NK-92 (cell line): ENCODE results near the gene EPC1.
"Not testable (repeated sequence)": the region's sequence is repeated elsewhere in the genome, so short reads cannot be mapped to it uniquely, and the experiment has no call there.

Experiments
- DNase-seq: peaks from one replicate; lab custom pipeline; 2025; ENCODE audit not compliant: unreplicated experiment; lab: John Stamatoyannopoulos, UW

Gene EPC1

GRCh38 chr10:32239769-32240168 is 107.2 kb downstream of the EPC1 start:
- DNase-seq = no peak

GRCh38 chr10:32237644-32238345 is 109.2 kb downstream of the EPC1 start:
- DNase-seq = no peak

DNA sequence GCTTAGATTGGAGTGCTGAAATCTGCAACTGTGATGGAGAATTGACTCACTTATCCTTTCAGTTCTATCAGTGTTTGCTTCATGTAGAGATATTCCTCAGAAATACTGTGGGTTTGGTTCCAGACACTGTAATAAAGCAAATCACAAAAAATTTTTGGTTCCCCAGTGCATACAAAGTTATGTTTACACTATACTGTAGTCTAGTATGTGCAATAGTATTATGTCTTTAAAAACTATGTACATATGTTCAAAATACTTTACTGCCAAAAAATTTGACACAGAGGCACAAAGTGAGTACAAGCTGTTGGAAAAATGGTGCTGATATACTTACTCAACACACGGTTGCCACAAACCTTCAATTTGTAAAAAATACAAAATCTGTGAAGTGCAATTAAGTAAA is 112.5 kb downstream of the EPC1 start:
- DNase-seq = no peak

GRCh38 chr10:32233375-32233774 is 113.6 kb downstream of the EPC1 start:
- not testable (repeated sequence) for DNase-seq

- DNase-seq = no peak
These were observed 114.6 kb downstream of the EPC1 start for GRCh38 chr10:32232378-32232777.

GRCh38 chr10:32229788-32230187 is 117.2 kb downstream of the EPC1 start:
- not testable (repeated sequence) for DNase-seq

DNA sequence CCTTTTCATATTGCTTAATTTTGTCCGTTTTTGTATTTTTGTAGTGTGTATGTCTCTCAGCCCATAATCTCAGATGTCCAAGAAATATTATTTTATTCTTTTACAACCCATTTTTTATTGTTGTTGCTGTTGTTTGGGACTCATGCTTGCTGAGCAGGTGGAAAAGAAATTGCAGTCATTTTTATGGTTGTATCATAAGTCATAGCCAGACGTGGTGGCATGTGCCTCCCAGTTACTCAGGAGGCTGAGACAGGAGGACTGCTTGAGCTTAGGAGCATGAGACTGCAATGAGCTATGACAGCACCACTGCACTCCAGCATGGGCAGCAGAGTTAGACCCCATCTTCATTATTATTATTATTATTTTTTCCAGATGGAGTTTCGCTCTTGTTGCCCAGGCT is 117.8 kb downstream of the EPC1 start:
- no peak for DNase-seq

GRCh38 chr10:32227802-32228201 is 119.2 kb downstream of the EPC1 start:
- no peak for DNase-seq

DNA sequence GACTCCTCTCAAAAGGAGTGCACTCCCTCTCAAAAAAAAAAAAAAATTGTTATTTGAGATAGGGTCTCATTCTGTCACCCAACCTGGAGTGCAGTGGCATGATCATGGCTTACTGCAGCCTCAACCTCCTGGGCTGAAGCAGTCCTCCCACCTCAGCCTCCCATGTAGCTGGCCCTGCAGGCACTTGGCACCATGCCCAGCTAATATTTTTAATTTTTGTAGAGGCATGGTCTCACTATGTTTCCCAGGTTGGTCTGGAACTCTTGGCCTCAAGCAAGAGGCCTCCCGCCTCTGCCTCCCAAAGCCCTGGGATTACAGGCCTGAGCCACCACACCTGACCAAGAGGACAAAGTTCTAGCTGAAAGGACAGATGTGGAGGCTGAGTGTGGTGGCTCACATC is 120.3 kb downstream of the EPC1 start:
- DNase-seq = no peak

DNA sequence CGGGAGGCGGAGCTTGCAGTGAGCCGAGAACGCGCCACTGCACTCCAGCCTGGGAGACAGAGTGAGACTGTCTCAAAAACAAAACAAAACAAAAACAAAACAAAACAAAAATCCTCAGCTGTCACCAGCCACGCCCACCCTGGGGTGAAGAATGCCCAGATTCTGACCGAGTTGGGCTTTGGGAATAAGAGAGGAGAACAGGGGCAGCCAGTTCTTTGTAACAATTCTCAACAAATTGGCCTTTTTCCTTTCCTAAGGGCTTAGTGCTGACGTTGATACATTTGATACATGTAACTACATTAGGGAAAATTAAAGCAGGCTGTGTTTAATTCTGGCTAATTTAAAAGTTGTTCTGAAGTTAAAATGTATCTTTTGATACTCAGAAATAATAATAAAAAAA is 121.0 kb downstream of the EPC1 start:
- no peak for DNase-seq

- DNase-seq = not testable (repeated sequence)
These were observed 124.6 kb downstream of the EPC1 start for GRCh38 chr10:32222376-32222775.

DNA sequence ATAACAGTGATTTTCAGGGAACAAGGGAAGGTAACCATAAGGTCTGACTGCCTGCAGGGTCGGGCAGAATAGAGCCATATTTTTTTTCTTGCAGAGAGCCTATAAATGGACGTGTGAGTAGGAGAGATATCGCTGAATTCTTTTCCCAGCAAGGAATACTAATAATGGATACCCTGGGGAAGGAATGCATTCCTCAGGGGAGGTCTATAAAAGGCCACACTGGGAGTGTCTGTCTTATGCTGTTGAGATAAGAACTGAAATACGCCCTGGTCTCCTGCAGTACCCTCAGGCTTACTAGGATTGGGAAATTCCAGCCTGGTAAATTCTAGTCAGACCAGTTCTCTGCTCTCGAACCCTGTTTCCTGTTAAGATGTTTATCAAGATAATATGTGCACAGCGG is 127.8 kb downstream of the EPC1 start:
- not testable (repeated sequence) for DNase-seq

DNA sequence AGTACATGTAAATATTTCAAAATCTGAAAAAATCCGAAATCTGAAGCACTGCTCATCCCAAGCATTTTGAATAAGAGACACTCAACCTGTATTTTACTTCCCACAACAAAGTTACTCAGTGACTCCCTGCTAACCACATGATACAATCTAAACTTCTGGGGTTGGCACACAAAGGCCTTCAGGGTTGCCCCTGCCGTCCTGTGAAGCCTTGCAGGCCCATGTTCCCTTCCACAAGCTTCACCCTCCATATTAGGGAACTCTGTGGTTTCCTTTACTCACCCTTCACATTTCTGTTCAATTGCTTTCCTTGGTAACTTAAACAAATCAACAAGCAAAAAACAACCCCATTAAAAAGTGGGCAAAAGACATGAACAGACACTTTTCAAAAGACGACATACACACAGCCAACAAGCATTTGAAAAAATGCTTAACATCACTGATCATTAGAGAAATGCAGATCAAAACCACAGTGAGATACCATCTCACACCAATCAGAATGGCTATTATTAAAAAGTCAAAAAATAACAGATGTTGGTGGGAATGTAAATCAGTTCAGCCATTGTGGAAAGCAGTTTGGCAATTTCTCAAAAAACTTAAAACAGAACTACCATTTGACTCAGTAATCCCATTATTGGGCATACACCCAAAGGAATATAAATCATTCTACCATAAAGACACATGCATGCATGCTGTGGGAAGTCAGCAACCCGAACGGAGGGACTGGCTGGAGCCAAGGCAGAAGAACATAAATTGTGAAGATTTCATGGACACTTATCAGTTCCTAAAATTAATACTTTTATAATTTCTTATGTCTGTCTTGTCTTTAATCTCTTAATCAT is 128.5 kb downstream of the EPC1 start:
- DNase-seq = not testable (repeated sequence)
